Stimulated activated CD8-positive, alpha-beta memory T cell treated with anti-CD3 and anti-CD28 coated beads, Interleukin-12 subunit alpha, Interleukin-12 subunit beta, amount 100 ng/mL, for 24 hours (primary cell): ENCODE measurements around the gene SMC1A.

Source experiments
- DNase-seq: peaks from one replicate; pipeline ENCODE4 v3.0.0-alpha.2; 2020; ENCODE audit errors: extremely low read depth

SMC1A gene

GRCh38 chrX:53340852-53341645 is 81.4 kb downstream of the SMC1A start:
- DNase-seq = no peak

- no peak for DNase-seq
These were observed 85.4 kb downstream of the SMC1A start for GRCh38 chrX:53337101-53337500.

- no peak for DNase-seq
These were observed 88.6 kb downstream of the SMC1A start for GRCh38 chrX:53333853-53334252.

GRCh38 chrX:53332204-53332603 is 90.2 kb downstream of the SMC1A start:
- DNase-seq = no peak

- no peak for DNase-seq
These were observed 92.1 kb downstream of the SMC1A start for GRCh38 chrX:53330331-53330730.

- DNase-seq = no peak
These were observed 97.7 kb downstream of the SMC1A start for GRCh38 chrX:53324803-53325202.
